ENCODE measurements around the gene FARP1.

Gene FARP1

GRCh38 chr13:98474292-98474691 is 331.4 kb downstream of the FARP1 start:
- DNase-seq, result no peak

GRCh38 chr13:98474761-98475160 is 331.9 kb downstream of the FARP1 start:
- no peak for DNase-seq

GRCh38 chr13:98475522-98475921 is 332.6 kb downstream of the FARP1 start:
- no peak for DNase-seq

GRCh38 chr13:98476106-98476505 is 333.2 kb downstream of the FARP1 start:
- DNase-seq, result no peak

GRCh38 chr13:98476538-98476966 is 333.7 kb downstream of the FARP1 start:
- DNase-seq, result no peak

- DNase-seq, result no peak
Observed at GRCh38 chr13:98478189-98479129, 335.6 kb downstream of the FARP1 start.

- no peak for DNase-seq
Observed at GRCh38 chr13:98479496-98480003, 336.7 kb downstream of the FARP1 start.

- DNase-seq, result no peak
Observed at GRCh38 chr13:98480915-98481877, 338.3 kb downstream of the FARP1 start.

- no peak for DNase-seq
Observed at GRCh38 chr13:98482476-98483444, 339.9 kb downstream of the FARP1 start.

- no peak for DNase-seq
Observed at GRCh38 chr13:98483601-98484288, 340.9 kb downstream of the FARP1 start.

GRCh38 chr13:98484289-98485219 is 341.7 kb downstream of the FARP1 start:
- peak; percentile 49 for DNase-seq

- no peak for DNase-seq
Observed at GRCh38 chr13:98485561-98485960, 342.7 kb downstream of the FARP1 start.

GRCh38 chr13:98486412-98486811 is 343.5 kb downstream of the FARP1 start:
- DNase-seq, result no peak

GRCh38 chr13:98487016-98487415 is 344.1 kb downstream of the FARP1 start:
- no peak for DNase-seq

GRCh38 chr13:98487522-98487921 is 344.6 kb downstream of the FARP1 start:
- no peak for DNase-seq

GRCh38 chr13:98488736-98489135 is 345.8 kb downstream of the FARP1 start:
- DNase-seq, result no peak

- no peak for DNase-seq
Observed at GRCh38 chr13:98489446-98490194, 346.7 kb downstream of the FARP1 start.

- no peak for DNase-seq
Observed at GRCh38 chr13:98490195-98490836, 347.4 kb downstream of the FARP1 start.

GRCh38 chr13:98490866-98491265 is 348.0 kb downstream of the FARP1 start:
- DNase-seq, result no peak

All from GOT3 (cell line).